Activated T-helper 1 cell treated with anti-CD3 and anti-CD28 coated beads, Interleukin-12 subunit alpha, Interleukin-12 subunit beta, Interleukin-2, Interleukin-4 antibody, amounts not matched to agents 30 ng/mL and 10 ng/mL and 1 ng/mL, durations not matched to agents 14 hours and 24 hours and 36 hours (primary cell): ENCODE data around the gene PXDN. TPM values are rescaled to one million over a fixed set of nuclear protein-coding genes. Genes with fewer than 3 reads are reported as not detected.
"Not testable (repeated sequence)": the region's sequence is repeated elsewhere in the genome, so short reads cannot be mapped to it uniquely, and the experiment has no call there.

Experiments
- DNase-seq: peaks from one replicate; pipeline ENCODE4 v3.0.0; 2021; ENCODE audit warnings: low spot score
- H3K27ac Mint-ChIP-seq: one replicate; pipeline ENCODE4 v1.8.0; 2021; ENCODE audit warnings: mild to moderate bottlenecking, mixed read lengths
- H3K27me3 Mint-ChIP-seq: one replicate; pipeline ENCODE4 v1.8.0; 2022; ENCODE audit warnings: mild to moderate bottlenecking, moderate library complexity, mixed read lengths; ENCODE audit not compliant: insufficient read depth
- H3K36me3 Mint-ChIP-seq: one replicate; pipeline ENCODE4 v1.8.0; 2021; ENCODE audit warnings: low read depth, mixed read lengths
- H3K4me1 Mint-ChIP-seq: one replicate; pipeline ENCODE4 v1.8.0; 2021; ENCODE audit warnings: low read depth, mixed read lengths
- H3K4me3 Mint-ChIP-seq: one replicate; pipeline ENCODE4 v1.8.0; 2021; ENCODE audit warnings: mild to moderate bottlenecking, moderate library complexity, mixed read lengths
- H3K9me3 Mint-ChIP-seq: one replicate; pipeline ENCODE4 v1.8.0; 2021; ENCODE audit warnings: mixed read lengths
- intact Hi-C: fragments of 100-400 bp; cut with micrococcal nuclease; formaldehyde crosslinking; loops from one replicate; pipeline ENCODE4 v1.15.1; 2024
- total RNA-seq: library from RNA; stranded (reverse); gene quantifications from 2 replicates; pipeline ENCODE4 v1.2.3, GENCODE V29; 2022

PXDN gene
- total RNA-seq, 1 donor from 2014 or later, result 1.7 TPM

GRCh38 chr2:1739322-1739957 lies 4.9 kb downstream of the PXDN start:
- no peak overlapping the region for H3K27ac Mint-ChIP-seq
- intact Hi-C loops, result no loop called here
- H3K27me3 Mint-ChIP-seq, result peaks cover 16% of the 10 kb centered on the region
- no peaks in the 10 kb centered on the region for H3K9me3 Mint-ChIP-seq
- no peaks in the 10 kb centered on the region for H3K36me3 Mint-ChIP-seq
- no peak overlapping the region for H3K4me3 Mint-ChIP-seq
- H3K4me1 Mint-ChIP-seq, result no peaks in the 10 kb centered on the region
- no peak for DNase-seq

GRCh38 chr2:1738646-1739302 lies 5.5 kb downstream of the PXDN start:
- no peaks in the 10 kb centered on the region for H3K4me1 Mint-ChIP-seq
- intact Hi-C loops, result no loop called here
- H3K36me3 Mint-ChIP-seq, result no peaks in the 10 kb centered on the region
- H3K27ac Mint-ChIP-seq, result no peak overlapping the region
- no peak for DNase-seq
- H3K9me3 Mint-ChIP-seq, result no peaks in the 10 kb centered on the region
- peaks cover 16% of the 10 kb centered on the region for H3K27me3 Mint-ChIP-seq
- no peak overlapping the region for H3K4me3 Mint-ChIP-seq

GRCh38 chr2:1738163-1738562 lies 6.2 kb downstream of the PXDN start:
- Mint-ChIP-seq H3K9me3 (no peaks in the 10 kb centered on the region), H3K36me3 (no peaks in the 10 kb centered on the region), H3K4me3 (no peak overlapping the region), H3K27me3 (peaks cover 16% of the 10 kb centered on the region), H3K27ac (no peak overlapping the region), H3K4me1 (no peaks in the 10 kb centered on the region)
- no peak for DNase-seq
- intact Hi-C loops, result no loop called here

GRCh38 chr2:1736997-1737480 lies 7.3 kb downstream of the PXDN start:
- Mint-ChIP-seq H3K27me3 (peaks cover 5% of the 10 kb centered on the region), H3K9me3 (no peaks in the 10 kb centered on the region), H3K4me1 (no peaks in the 10 kb centered on the region), H3K36me3 (no peaks in the 10 kb centered on the region), H3K4me3 (no peak overlapping the region), H3K27ac (no peak overlapping the region)
- intact Hi-C loops, result no loop called here
- no peak for DNase-seq

GRCh38 chr2:1736045-1736444 lies 8.3 kb downstream of the PXDN start:
- Mint-ChIP-seq H3K27me3 (peaks cover 2% of the 10 kb centered on the region), H3K4me3 (no peak overlapping the region), H3K36me3 (no peaks in the 10 kb centered on the region), H3K4me1 (no peaks in the 10 kb centered on the region), H3K27ac (no peak overlapping the region), H3K9me3 (no peaks in the 10 kb centered on the region)
- intact Hi-C loops, result no loop called here
- no peak for DNase-seq

- H3K4me1 Mint-ChIP-seq, intact Hi-C loops, DNase-seq, H3K27me3 Mint-ChIP-seq, H3K4me3 Mint-ChIP-seq, H3K9me3 Mint-ChIP-seq, H3K36me3 Mint-ChIP-seq, H3K27ac Mint-ChIP-seq: not testable (repeated sequence)
Observed at GRCh38 chr2:1733298-1733697, 11.0 kb downstream of the PXDN start.

GRCh38 chr2:1731963-1732768 lies 12.1 kb downstream of the PXDN start:
- Mint-ChIP-seq H3K27ac (no peak overlapping the region), H3K9me3 (no peaks in the 10 kb centered on the region), H3K27me3 (peaks cover 4% of the 10 kb centered on the region), H3K4me1 (no peaks in the 10 kb centered on the region), H3K4me3 (no peak overlapping the region), H3K36me3 (no peaks in the 10 kb centered on the region)
- no peak for DNase-seq
- intact Hi-C loops, result no loop called here

- intact Hi-C loops, result no loop called here
- Mint-ChIP-seq H3K9me3 (no peaks in the 10 kb centered on the region), H3K36me3 (no peaks in the 10 kb centered on the region), H3K27ac (no peak overlapping the region), H3K4me1 (no peaks in the 10 kb centered on the region), H3K27me3 (peaks cover 4% of the 10 kb centered on the region), H3K4me3 (no peak overlapping the region)
- no peak for DNase-seq
Observed at GRCh38 chr2:1731447-1731962, 12.8 kb downstream of the PXDN start.

- Mint-ChIP-seq H3K36me3 (no peaks in the 10 kb centered on the region), H3K27ac (no peak overlapping the region), H3K27me3 (peaks cover 2% of the 10 kb centered on the region), H3K9me3 (no peaks in the 10 kb centered on the region), H3K4me3 (no peak overlapping the region), H3K4me1 (no peaks in the 10 kb centered on the region)
- DNase-seq, result no peak
- intact Hi-C loops, result no loop called here
Observed at GRCh38 chr2:1730015-1730927, 14.0 kb downstream of the PXDN start.

GRCh38 chr2:1729242-1729641 lies 15.1 kb downstream of the PXDN start:
- H3K36me3 Mint-ChIP-seq, result no peaks in the 10 kb centered on the region
- DNase-seq, result no peak
- peaks cover 2% of the 10 kb centered on the region for H3K27me3 Mint-ChIP-seq
- H3K4me3 Mint-ChIP-seq, result no peak overlapping the region
- H3K27ac Mint-ChIP-seq, result no peak overlapping the region
- no peaks in the 10 kb centered on the region for H3K4me1 Mint-ChIP-seq
- H3K9me3 Mint-ChIP-seq, result no peaks in the 10 kb centered on the region
- intact Hi-C loops, result no loop called here

GRCh38 chr2:1728821-1729220 lies 15.5 kb downstream of the PXDN start:
- Mint-ChIP-seq H3K27me3 (peaks cover 2% of the 10 kb centered on the region), H3K9me3 (no peaks in the 10 kb centered on the region), H3K4me3 (no peak overlapping the region), H3K4me1 (no peaks in the 10 kb centered on the region), H3K27ac (no peak overlapping the region), H3K36me3 (no peaks in the 10 kb centered on the region)
- DNase-seq, result no peak
- intact Hi-C loops, result no loop called here

GRCh38 chr2:1727796-1728474 lies 16.4 kb downstream of the PXDN start:
- DNase-seq, result no peak
- H3K36me3 Mint-ChIP-seq, result no peaks in the 10 kb centered on the region
- no peak overlapping the region for H3K27ac Mint-ChIP-seq
- no peak overlapping the region for H3K4me3 Mint-ChIP-seq
- H3K4me1 Mint-ChIP-seq, result no peaks in the 10 kb centered on the region
- H3K27me3 Mint-ChIP-seq, result peaks cover 2% of the 10 kb centered on the region
- no peaks in the 10 kb centered on the region for H3K9me3 Mint-ChIP-seq
- intact Hi-C loops, result no loop called here
